ENCODE results near the gene SURF2.
"Not testable (repeated sequence)": the region's sequence is repeated elsewhere in the genome, so short reads cannot be mapped to it uniquely, and the experiment has no call there.

The SURF2 gene

GRCh38 chr9:133378408-133378962, 22.1 kb downstream of the SURF2 start:
- no peak for DNase-seq

GRCh38 chr9:133379153-133380086, 23.1 kb downstream of the SURF2 start:
- no peak for DNase-seq

GRCh38 chr9:133380734-133381133, 24.4 kb downstream of the SURF2 start:
- no peak for DNase-seq

GRCh38 chr9:133382507-133383141, 26.3 kb downstream of the SURF2 start:
- no peak for DNase-seq

- no peak for DNase-seq
Observed at GRCh38 chr9:133383438-133383837, 27.1 kb downstream of the SURF2 start.

- DNase-seq = no peak
Observed at GRCh38 chr9:133384736-133385321, 28.5 kb downstream of the SURF2 start.

GRCh38 chr9:133385452-133385851, 29.1 kb downstream of the SURF2 start:
- no peak for DNase-seq

GRCh38 chr9:133386338-133386737, 30.0 kb downstream of the SURF2 start:
- no peak for DNase-seq

GRCh38 chr9:133387680-133388079, 31.3 kb downstream of the SURF2 start:
- no peak for DNase-seq

GRCh38 chr9:133389025-133389557, 32.7 kb downstream of the SURF2 start:
- DNase-seq = no peak

GRCh38 chr9:133389562-133389961, 33.2 kb downstream of the SURF2 start:
- no peak for DNase-seq

- DNase-seq = no peak
Observed at GRCh38 chr9:133390713-133391112, 34.4 kb downstream of the SURF2 start.

GRCh38 chr9:133391449-133391848, 35.1 kb downstream of the SURF2 start:
- DNase-seq = not testable (repeated sequence)

GRCh38 chr9:133392308-133392707, 36.0 kb downstream of the SURF2 start:
- not testable (repeated sequence) for DNase-seq

GRCh38 chr9:133393399-133393798, 37.0 kb downstream of the SURF2 start:
- DNase-seq = no peak

- no peak for DNase-seq
Observed at GRCh38 chr9:133394687-133395271, 38.4 kb downstream of the SURF2 start.

GRCh38 chr9:133396952-133397351, 40.6 kb downstream of the SURF2 start:
- no peak for DNase-seq

- DNase-seq = no peak
Observed at GRCh38 chr9:133397370-133397769, 41.0 kb downstream of the SURF2 start.

GRCh38 chr9:133397895-133398294, 41.5 kb downstream of the SURF2 start:
- no peak for DNase-seq

- DNase-seq = no peak
Observed at GRCh38 chr9:133400292-133400691, 43.9 kb downstream of the SURF2 start.

GRCh38 chr9:133401588-133401987, 45.2 kb downstream of the SURF2 start:
- DNase-seq = no peak

GRCh38 chr9:133402689-133403088, 46.3 kb downstream of the SURF2 start:
- no peak for DNase-seq
